RWPE2 (cell line): ENCODE results near the gene CAPN12.

Experiments used
- ATAC-seq: fragments of 200-7000 bp; cut with Tn5 transposase; 3 replicates; pipeline ENCODE4 v1.9.1; 2021; ENCODE audit warnings: low read depth
- DNase-seq: peaks from one replicate; pipeline ENCODE4 v3.0.0-alpha.2; 2020; ENCODE audit warnings: low spot score
- H3K27ac ChIP-seq: fragments of 450-650 bp; 2 replicates; pipeline ENCODE4 v1.5.1; 2017; ENCODE audit warnings: mild to moderate bottlenecking; ENCODE audit not compliant: poor library complexity, severe bottlenecking
- H3K27me3 ChIP-seq: fragments of 250-450 bp; sonication (Bioruptor Pico); 2 replicates; pipeline ENCODE4 v1.5.1; 2021; ENCODE audit warnings: mild to moderate bottlenecking, moderate library complexity; ENCODE audit not compliant: insufficient read depth, poor library complexity, severe bottlenecking
- H3K36me3 ChIP-seq: fragments of 250-450 bp; sonication (Bioruptor Pico); 2 replicates; pipeline ENCODE4 v1.5.1; 2020; ENCODE audit warnings: low read depth, mild to moderate bottlenecking, moderate library complexity
- H3K4me1 ChIP-seq: fragments of 250-450 bp; sonication (Bioruptor Pico); 2 replicates; pipeline ENCODE4 v1.5.1; 2021; ENCODE audit warnings: mild to moderate bottlenecking, moderate library complexity; ENCODE audit not compliant: insufficient read depth, poor library complexity, severe bottlenecking
- H3K4me3 ChIP-seq: fragments of 250-450 bp; sonication (Bioruptor Pico); 2 replicates; pipeline ENCODE4 v1.5.1; 2021; ENCODE audit warnings: mild to moderate bottlenecking, moderate library complexity; ENCODE audit not compliant: severe bottlenecking
- H3K9me3 ChIP-seq: fragments of 250-450 bp; sonication (Bioruptor Pico); 2 replicates; pipeline ENCODE4 v1.5.1; 2021; ENCODE audit warnings: mild to moderate bottlenecking, moderate library complexity; ENCODE audit not compliant: severe bottlenecking
- TF ChIP-seq, protein P1 (sequence below): fragments of 450-650 bp; IDR thresholded peaks from one replicate; pipeline ENCODE4 v1.5.1; 2017; ENCODE audit warnings: mild to moderate bottlenecking, moderate library complexity; ENCODE audit not compliant: poor library complexity, severe bottlenecking

The CAPN12 gene

DNA sequence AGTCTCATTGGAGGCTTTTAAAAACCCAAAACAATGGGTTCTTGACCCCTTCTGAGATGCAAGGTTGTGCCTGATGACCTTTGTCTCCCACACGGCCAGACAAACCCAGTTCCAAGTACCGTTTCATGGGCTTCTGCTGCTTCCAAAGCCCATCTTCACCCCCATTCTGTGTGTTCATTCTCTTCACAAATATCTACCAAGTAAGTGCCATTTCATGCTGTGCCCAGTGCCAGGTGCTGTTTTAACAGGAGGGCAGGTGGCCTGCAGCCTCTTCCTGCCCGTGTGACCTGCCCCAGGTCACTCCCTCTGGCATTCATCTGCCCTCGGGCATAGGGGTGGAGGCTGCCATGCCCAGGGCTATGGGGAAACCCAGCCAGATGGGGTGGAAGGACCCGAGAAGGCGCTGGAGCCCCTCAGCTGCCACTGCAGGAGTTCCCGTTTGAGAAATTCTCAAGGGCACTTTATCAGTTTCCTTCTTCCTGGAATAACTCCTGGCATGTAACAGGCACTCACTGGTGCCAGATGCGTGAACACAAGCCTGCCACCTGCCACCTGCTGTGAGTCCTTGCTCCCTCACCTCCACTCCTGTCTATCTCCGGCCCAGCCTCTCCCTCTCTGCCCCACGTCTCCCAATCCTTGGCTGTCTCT, 12.5 kb downstream of the CAPN12 start:
- peaks cover 38% of the 10 kb centered on the region for H3K36me3 ChIP-seq
- no peak for ATAC-seq
- H3K27ac ChIP-seq = peak overlapping the region; percentile 44
- TF ChIP-seq, protein P1, sequence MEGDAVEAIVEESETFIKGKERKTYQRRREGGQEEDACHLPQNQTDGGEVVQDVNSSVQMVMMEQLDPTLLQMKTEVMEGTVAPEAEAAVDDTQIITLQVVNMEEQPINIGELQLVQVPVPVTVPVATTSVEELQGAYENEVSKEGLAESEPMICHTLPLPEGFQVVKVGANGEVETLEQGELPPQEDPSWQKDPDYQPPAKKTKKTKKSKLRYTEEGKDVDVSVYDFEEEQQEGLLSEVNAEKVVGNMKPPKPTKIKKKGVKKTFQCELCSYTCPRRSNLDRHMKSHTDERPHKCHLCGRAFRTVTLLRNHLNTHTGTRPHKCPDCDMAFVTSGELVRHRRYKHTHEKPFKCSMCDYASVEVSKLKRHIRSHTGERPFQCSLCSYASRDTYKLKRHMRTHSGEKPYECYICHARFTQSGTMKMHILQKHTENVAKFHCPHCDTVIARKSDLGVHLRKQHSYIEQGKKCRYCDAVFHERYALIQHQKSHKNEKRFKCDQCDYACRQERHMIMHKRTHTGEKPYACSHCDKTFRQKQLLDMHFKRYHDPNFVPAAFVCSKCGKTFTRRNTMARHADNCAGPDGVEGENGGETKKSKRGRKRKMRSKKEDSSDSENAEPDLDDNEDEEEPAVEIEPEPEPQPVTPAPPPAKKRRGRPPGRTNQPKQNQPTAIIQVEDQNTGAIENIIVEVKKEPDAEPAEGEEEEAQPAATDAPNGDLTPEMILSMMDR = no peak
- no peaks in the 10 kb centered on the region for H3K9me3 ChIP-seq
- H3K4me3 ChIP-seq = no peak overlapping the region
- peaks cover 9% of the 10 kb centered on the region for H3K4me1 ChIP-seq
- H3K27me3 ChIP-seq = no peaks in the 10 kb centered on the region
- DNase-seq = no peak

DNA sequence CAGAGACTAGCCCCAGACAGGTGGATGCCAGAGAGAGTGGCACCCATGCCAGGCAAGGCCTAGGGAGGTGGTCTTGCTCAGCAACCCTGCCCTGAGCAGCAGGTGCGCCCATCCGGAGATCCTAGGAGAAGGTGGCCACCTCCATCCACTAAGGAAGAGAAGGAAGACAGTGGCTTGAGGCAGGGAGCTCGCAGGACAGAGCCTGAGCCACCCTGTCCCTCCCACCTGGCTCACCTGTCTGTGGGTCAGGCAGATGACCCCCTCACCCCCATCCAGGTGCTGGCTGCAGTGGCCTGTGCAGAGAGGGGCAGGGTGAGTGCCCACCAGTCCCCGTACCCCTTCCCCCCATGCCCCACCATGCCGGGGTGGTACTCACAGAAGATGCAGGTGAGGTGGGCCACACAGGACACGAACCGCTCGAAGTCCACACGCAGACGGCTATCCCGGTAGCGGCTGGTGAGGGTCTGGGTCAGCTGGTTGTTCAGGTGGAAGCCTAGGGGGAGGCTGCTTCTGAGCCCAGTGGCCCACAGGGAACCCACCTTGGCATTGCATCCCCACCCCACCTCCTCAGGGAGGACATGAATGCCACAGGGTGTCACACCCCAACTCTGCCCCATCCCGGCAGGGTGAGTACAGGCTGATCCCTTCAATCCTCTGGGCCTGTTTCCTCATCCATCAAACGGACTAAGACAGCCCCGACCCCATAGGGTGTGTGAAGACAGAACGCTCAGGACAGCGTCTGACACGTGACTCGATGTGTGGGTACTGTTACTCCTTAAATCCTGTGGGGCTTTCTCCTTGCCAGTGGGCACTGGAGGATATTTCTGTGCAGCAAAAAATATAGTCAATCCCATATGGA, 13.3 kb downstream of the CAPN12 start:
- peak; percentile 49 for DNase-seq
- peaks cover 46% of the 10 kb centered on the region for H3K36me3 ChIP-seq
- no peak overlapping the region for H3K4me3 ChIP-seq
- H3K27ac ChIP-seq = peak overlapping the region; percentile 44
- ATAC-seq = no peak
- no peaks in the 10 kb centered on the region for H3K9me3 ChIP-seq
- TF ChIP-seq, protein P1 = no peak
- peaks cover 9% of the 10 kb centered on the region for H3K4me1 ChIP-seq
- H3K27me3 ChIP-seq = no peaks in the 10 kb centered on the region

DNA sequence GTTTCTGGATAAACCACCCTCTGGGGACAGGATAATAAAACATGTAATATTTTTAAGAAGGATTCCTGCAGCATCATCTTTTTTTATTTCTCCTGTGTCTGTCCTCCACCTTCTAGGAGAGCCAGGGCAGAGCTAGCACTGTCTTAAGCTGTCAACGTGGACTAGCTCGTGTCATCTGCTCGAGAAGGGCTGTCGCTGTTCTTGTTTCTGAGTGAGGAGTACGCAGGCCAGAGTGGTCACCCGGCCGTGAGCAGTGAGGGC, 13.9 kb downstream of the CAPN12 start:
- H3K27ac ChIP-seq = no peak overlapping the region
- peaks cover 52% of the 10 kb centered on the region for H3K36me3 ChIP-seq

DNA sequence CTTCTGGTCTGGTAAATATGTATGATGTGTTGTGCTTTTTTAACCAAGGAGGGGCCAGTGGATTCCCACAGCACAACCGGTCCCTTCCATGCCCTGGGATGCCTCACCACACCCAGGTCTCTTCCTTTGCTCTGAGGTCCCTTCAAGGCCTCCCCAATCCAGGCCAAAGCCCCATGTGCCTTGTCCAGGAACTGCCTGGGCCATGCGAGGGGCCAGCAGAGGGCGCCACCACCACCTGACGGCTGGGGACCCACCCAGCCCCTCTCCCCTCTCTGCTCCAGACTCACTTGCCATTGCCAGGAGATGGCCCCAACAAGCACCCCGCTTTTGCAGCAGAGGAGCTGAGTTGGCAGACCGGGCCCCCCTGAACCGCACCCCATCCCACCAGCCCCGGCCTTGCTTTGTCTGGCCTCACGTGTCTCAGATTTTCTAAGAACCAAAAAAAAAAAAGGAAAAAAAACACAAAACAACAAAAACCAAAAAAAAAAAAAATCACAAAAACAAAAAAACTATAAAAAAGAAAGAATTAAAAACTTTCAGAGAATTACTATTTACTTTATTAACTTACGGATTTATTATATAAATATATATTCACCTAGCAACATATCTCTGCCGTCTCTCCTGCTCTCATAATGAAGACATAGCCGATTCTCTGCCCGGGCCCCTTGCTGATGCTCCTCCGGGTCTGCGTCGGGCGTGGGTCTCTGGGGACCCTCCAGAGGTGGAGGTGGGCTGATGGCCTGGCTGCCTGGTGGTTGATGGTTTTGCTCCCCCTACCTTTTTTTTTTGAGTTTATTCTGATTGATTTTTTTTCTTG, 14.4 kb downstream of the CAPN12 start:
- ATAC-seq (peak; percentile 39), DNase-seq (peak; percentile 65)
- H3K36me3 ChIP-seq = peaks cover 57% of the 10 kb centered on the region

More for the DNA sequence above, 13.9 kb downstream of the CAPN12 start:
- DNase-seq = no peak
- Histone ChIP-seq H3K4me3 (no peak overlapping the region), H3K4me1 (peaks cover 9% of the 10 kb centered on the region), H3K9me3 (no peaks in the 10 kb centered on the region), H3K27me3 (no peaks in the 10 kb centered on the region)
- TF ChIP-seq, protein P1 = no peak
- ATAC-seq = no peak

More for the DNA sequence above, 14.4 kb downstream of the CAPN12 start:
- Histone ChIP-seq H3K27me3 (no peaks in the 10 kb centered on the region), H3K9me3 (no peaks in the 10 kb centered on the region), H3K4me1 (peaks cover 9% of the 10 kb centered on the region), H3K4me3 (no peak overlapping the region), H3K27ac (no peak overlapping the region)
- TF ChIP-seq, protein P1 = peak; percentile 76
